ENCODE results near the gene FRS3.
"Not testable (repeated sequence)": the region's sequence is repeated elsewhere in the genome, so short reads cannot be mapped to it uniquely, and the experiment has no call there.

Gene FRS3

GRCh38 chr6:41779788-41780550 lies at the start of gene FRS3:
Gene FRS3, minus strand, starts transcription at chr6:41779900. Its CDS starts 2,913 bp downstream, at chr6:41776987.
- H3K4me3 Mint-ChIP-seq, result peak within 1 kb of the TSS; percentile 98
- no peaks in the 10 kb centered on the region for H3K9me3 Mint-ChIP-seq
- H3K27me3 Mint-ChIP-seq, result no peaks in the 10 kb centered on the region
- peak within 1 kb of the TSS; percentile 73 for H3K27ac Mint-ChIP-seq
- H3K36me3 Mint-ChIP-seq, result peaks cover 6% of the 10 kb centered on the region
- ATAC-seq, result peak; percentile 97
- peaks cover 29% of the 10 kb centered on the region for H3K4me1 Mint-ChIP-seq

- Mint-ChIP-seq H3K27me3 (no peaks in the 10 kb centered on the region), H3K27ac (no peak overlapping the region), H3K4me1 (no peaks in the 10 kb centered on the region), H3K9me3 (no peaks in the 10 kb centered on the region), H3K36me3 (peaks cover 1% of the 10 kb centered on the region), H3K4me3 (no peak overlapping the region)
- ATAC-seq, result no peak
Observed at GRCh38 chr6:41826343-41827022, 46.8 kb upstream of the FRS3 start.

- ATAC-seq, result no peak
- Mint-ChIP-seq H3K27me3 (no peaks in the 10 kb centered on the region), H3K27ac (no peak overlapping the region), H3K36me3 (no peaks in the 10 kb centered on the region), H3K9me3 (no peaks in the 10 kb centered on the region), H3K4me3 (no peak overlapping the region), H3K4me1 (no peaks in the 10 kb centered on the region)
Observed at GRCh38 chr6:41824571-41825569, 45.2 kb upstream of the FRS3 start.

- H3K4me1 Mint-ChIP-seq, result no peaks in the 10 kb centered on the region
- no peak for ATAC-seq
- H3K27me3 Mint-ChIP-seq, result no peaks in the 10 kb centered on the region
- H3K4me3 Mint-ChIP-seq, result no peak overlapping the region
- H3K27ac Mint-ChIP-seq, result no peak overlapping the region
- no peaks in the 10 kb centered on the region for H3K36me3 Mint-ChIP-seq
- no peaks in the 10 kb centered on the region for H3K9me3 Mint-ChIP-seq
Observed at GRCh38 chr6:41823178-41823577, 43.5 kb upstream of the FRS3 start.

GRCh38 chr6:41822021-41822420 lies 42.3 kb upstream of the FRS3 start:
- ATAC-seq, result no peak
- Mint-ChIP-seq H3K9me3 (no peaks in the 10 kb centered on the region), H3K36me3 (no peaks in the 10 kb centered on the region), H3K4me3 (no peak overlapping the region), H3K27ac (no peak overlapping the region), H3K27me3 (no peaks in the 10 kb centered on the region), H3K4me1 (no peaks in the 10 kb centered on the region)

- Mint-ChIP-seq H3K27me3 (no peaks in the 10 kb centered on the region), H3K9me3 (no peaks in the 10 kb centered on the region), H3K4me1 (no peaks in the 10 kb centered on the region), H3K4me3 (no peak overlapping the region), H3K27ac (no peak overlapping the region), H3K36me3 (no peaks in the 10 kb centered on the region)
- ATAC-seq, result no peak
Observed at GRCh38 chr6:41821266-41821665, 41.6 kb upstream of the FRS3 start.

- Mint-ChIP-seq H3K9me3 (no peaks in the 10 kb centered on the region), H3K36me3 (no peaks in the 10 kb centered on the region), H3K27me3 (no peaks in the 10 kb centered on the region), H3K27ac (no peak overlapping the region), H3K4me1 (no peaks in the 10 kb centered on the region), H3K4me3 (no peak overlapping the region)
- ATAC-seq, result no peak
Observed at GRCh38 chr6:41818271-41819054, 38.8 kb upstream of the FRS3 start.

- Mint-ChIP-seq H3K27ac (no peak overlapping the region), H3K27me3 (no peaks in the 10 kb centered on the region), H3K9me3 (no peaks in the 10 kb centered on the region), H3K4me1 (no peaks in the 10 kb centered on the region), H3K36me3 (no peaks in the 10 kb centered on the region), H3K4me3 (no peak overlapping the region)
- no peak for ATAC-seq
Observed at GRCh38 chr6:41815587-41815986, 35.9 kb upstream of the FRS3 start.

- H3K36me3 Mint-ChIP-seq, result no peaks in the 10 kb centered on the region
- H3K27me3 Mint-ChIP-seq, result no peaks in the 10 kb centered on the region
- H3K4me3 Mint-ChIP-seq, result no peak overlapping the region
- no peaks in the 10 kb centered on the region for H3K4me1 Mint-ChIP-seq
- H3K27ac Mint-ChIP-seq, result no peak overlapping the region
- no peak for ATAC-seq
- H3K9me3 Mint-ChIP-seq, result no peaks in the 10 kb centered on the region
Observed at GRCh38 chr6:41814629-41815028, 34.9 kb upstream of the FRS3 start.

GRCh38 chr6:41813956-41814355 lies 34.3 kb upstream of the FRS3 start:
- no peak for ATAC-seq
- Mint-ChIP-seq H3K4me1 (no peaks in the 10 kb centered on the region), H3K9me3 (no peaks in the 10 kb centered on the region), H3K36me3 (no peaks in the 10 kb centered on the region), H3K27me3 (no peaks in the 10 kb centered on the region), H3K4me3 (no peak overlapping the region), H3K27ac (no peak overlapping the region)

- H3K4me1 Mint-ChIP-seq, result no peaks in the 10 kb centered on the region
- H3K36me3 Mint-ChIP-seq, result no peaks in the 10 kb centered on the region
- no peak overlapping the region for H3K27ac Mint-ChIP-seq
- H3K9me3 Mint-ChIP-seq, result no peaks in the 10 kb centered on the region
- ATAC-seq, result no peak
- no peaks in the 10 kb centered on the region for H3K27me3 Mint-ChIP-seq
- no peak overlapping the region for H3K4me3 Mint-ChIP-seq
Observed at GRCh38 chr6:41813469-41813868, 33.8 kb upstream of the FRS3 start.

- not testable (repeated sequence) for H3K9me3 Mint-ChIP-seq, ATAC-seq, H3K4me1 Mint-ChIP-seq, H3K27ac Mint-ChIP-seq, H3K27me3 Mint-ChIP-seq, H3K36me3 Mint-ChIP-seq, H3K4me3 Mint-ChIP-seq
Observed at GRCh38 chr6:41811946-41812345, 32.2 kb upstream of the FRS3 start.

GRCh38 chr6:41811095-41811494 lies 31.4 kb upstream of the FRS3 start:
- Mint-ChIP-seq H3K4me3 (no peak overlapping the region), H3K36me3 (peaks cover under 1% of the 10 kb centered on the region), H3K4me1 (no peaks in the 10 kb centered on the region), H3K9me3 (no peaks in the 10 kb centered on the region), H3K27ac (no peak overlapping the region), H3K27me3 (no peaks in the 10 kb centered on the region)
- ATAC-seq, result no peak

- Mint-ChIP-seq H3K4me3 (no peak overlapping the region), H3K27me3 (no peaks in the 10 kb centered on the region), H3K36me3 (peaks cover 5% of the 10 kb centered on the region), H3K9me3 (no peaks in the 10 kb centered on the region), H3K27ac (no peak overlapping the region), H3K4me1 (no peaks in the 10 kb centered on the region)
- ATAC-seq, result no peak
Observed at GRCh38 chr6:41805830-41806774, 26.4 kb upstream of the FRS3 start.
